ENCODE data around the gene PEX26. TPM values are rescaled to one million over a fixed set of nuclear protein-coding genes. Genes with fewer than 3 reads are reported as not detected.

Gene PEX26
- total and polyA plus RNA-seq, 9 of the 15 experiments (the other 6 are each of a cell fraction or from before 2014, with no cell fraction given), result 0.35 to 39.6 (median 17.4) TPM

DNA sequence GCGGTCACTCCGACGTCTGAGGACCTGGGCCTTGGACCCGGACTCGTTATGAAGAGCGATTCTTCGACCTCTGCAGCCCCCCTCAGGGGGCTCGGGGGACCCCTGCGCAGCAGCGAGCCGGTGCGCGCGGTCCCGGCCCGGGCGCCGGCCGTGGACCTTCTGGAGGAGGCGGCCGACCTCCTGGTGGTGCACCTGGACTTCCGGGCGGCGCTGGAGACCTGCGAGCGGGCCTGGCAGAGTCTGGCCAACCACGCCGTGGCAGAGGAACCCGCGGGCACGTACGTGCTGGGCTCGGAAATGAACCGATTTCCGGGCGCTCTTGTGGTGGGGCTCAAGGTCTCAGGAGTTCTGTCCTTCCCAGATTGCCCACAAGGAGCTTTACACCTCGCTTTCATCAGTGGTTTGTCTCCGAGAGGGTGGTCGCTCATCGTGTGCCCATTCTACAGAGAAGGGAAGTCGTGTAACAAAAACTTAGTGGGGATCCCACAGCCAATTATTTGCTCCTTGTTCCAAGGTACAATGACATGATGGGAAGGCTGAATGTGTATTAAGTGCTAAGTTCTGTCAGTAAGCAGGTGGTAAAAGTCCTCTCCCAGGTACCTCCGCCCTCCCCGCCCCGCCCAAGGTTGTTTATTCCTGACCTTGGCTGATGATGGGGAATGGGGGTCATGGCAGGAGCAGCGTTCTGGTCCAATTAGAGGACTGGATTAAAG lies 695 bp downstream of the PEX26 start (continued):
- TF ChIP-seq, protein P1, sequence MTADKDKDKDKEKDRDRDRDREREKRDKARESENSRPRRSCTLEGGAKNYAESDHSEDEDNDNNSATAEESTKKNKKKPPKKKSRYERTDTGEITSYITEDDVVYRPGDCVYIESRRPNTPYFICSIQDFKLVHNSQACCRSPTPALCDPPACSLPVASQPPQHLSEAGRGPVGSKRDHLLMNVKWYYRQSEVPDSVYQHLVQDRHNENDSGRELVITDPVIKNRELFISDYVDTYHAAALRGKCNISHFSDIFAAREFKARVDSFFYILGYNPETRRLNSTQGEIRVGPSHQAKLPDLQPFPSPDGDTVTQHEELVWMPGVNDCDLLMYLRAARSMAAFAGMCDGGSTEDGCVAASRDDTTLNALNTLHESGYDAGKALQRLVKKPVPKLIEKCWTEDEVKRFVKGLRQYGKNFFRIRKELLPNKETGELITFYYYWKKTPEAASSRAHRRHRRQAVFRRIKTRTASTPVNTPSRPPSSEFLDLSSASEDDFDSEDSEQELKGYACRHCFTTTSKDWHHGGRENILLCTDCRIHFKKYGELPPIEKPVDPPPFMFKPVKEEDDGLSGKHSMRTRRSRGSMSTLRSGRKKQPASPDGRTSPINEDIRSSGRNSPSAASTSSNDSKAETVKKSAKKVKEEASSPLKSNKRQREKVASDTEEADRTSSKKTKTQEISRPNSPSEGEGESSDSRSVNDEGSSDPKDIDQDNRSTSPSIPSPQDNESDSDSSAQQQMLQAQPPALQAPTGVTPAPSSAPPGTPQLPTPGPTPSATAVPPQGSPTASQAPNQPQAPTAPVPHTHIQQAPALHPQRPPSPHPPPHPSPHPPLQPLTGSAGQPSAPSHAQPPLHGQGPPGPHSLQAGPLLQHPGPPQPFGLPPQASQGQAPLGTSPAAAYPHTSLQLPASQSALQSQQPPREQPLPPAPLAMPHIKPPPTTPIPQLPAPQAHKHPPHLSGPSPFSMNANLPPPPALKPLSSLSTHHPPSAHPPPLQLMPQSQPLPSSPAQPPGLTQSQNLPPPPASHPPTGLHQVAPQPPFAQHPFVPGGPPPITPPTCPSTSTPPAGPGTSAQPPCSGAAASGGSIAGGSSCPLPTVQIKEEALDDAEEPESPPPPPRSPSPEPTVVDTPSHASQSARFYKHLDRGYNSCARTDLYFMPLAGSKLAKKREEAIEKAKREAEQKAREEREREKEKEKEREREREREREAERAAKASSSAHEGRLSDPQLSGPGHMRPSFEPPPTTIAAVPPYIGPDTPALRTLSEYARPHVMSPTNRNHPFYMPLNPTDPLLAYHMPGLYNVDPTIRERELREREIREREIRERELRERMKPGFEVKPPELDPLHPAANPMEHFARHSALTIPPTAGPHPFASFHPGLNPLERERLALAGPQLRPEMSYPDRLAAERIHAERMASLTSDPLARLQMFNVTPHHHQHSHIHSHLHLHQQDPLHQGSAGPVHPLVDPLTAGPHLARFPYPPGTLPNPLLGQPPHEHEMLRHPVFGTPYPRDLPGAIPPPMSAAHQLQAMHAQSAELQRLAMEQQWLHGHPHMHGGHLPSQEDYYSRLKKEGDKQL (CRISPR knock-in tag; IDR thresholded peaks at IDR 0.05; ENCODE audit: borderline replicate concordance), result no peak
- TF ChIP-seq MYC (IDR thresholded peaks at IDR 0.05; ENCODE audit: low read depth, low read length), result no peak
- TF ChIP-seq MYC (CRISPR knock-in tag; IDR thresholded peaks at IDR 0.05; ENCODE audit: borderline replicate concordance, low read depth), result 0 out of 2 replicates have a peak, but pooled peaks have one; percentile 4
- TF ChIP-seq, protein P2, sequence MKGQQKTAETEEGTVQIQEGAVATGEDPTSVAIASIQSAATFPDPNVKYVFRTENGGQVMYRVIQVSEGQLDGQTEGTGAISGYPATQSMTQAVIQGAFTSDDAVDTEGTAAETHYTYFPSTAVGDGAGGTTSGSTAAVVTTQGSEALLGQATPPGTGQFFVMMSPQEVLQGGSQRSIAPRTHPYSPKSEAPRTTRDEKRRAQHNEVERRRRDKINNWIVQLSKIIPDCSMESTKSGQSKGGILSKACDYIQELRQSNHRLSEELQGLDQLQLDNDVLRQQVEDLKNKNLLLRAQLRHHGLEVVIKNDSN (CRISPR knock-in tag; IDR thresholded peaks at IDR 0.05), result no peak
- TF ChIP-seq, protein P3, sequence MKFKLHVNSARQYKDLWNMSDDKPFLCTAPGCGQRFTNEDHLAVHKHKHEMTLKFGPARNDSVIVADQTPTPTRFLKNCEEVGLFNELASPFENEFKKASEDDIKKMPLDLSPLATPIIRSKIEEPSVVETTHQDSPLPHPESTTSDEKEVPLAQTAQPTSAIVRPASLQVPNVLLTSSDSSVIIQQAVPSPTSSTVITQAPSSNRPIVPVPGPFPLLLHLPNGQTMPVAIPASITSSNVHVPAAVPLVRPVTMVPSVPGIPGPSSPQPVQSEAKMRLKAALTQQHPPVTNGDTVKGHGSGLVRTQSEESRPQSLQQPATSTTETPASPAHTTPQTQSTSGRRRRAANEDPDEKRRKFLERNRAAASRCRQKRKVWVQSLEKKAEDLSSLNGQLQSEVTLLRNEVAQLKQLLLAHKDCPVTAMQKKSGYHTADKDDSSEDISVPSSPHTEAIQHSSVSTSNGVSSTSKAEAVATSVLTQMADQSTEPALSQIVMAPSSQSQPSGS (CRISPR knock-in tag; IDR thresholded peaks at IDR 0.05), result 0 out of 2 replicates have a peak, but pooled peaks have one; percentile 55
- TF ChIP-seq, protein P4, sequence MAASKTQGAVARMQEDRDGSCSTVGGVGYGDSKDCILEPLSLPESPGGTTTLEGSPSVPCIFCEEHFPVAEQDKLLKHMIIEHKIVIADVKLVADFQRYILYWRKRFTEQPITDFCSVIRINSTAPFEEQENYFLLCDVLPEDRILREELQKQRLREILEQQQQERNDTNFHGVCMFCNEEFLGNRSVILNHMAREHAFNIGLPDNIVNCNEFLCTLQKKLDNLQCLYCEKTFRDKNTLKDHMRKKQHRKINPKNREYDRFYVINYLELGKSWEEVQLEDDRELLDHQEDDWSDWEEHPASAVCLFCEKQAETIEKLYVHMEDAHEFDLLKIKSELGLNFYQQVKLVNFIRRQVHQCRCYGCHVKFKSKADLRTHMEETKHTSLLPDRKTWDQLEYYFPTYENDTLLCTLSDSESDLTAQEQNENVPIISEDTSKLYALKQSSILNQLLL (CRISPR knock-in tag; IDR thresholded peaks at IDR 0.05; ENCODE audit: borderline replicate concordance), result no peak
- TF ChIP-seq RBFOX2 (IDR thresholded peaks at IDR 0.05; ENCODE audit: low read depth, low read length), result peak; percentile 72
- TF ChIP-seq ZFX (CRISPR knock-in tag; IDR thresholded peaks at IDR 0.05), result no peak
- peak; percentile 41; the same call in 1 of the 2 replicates for TF ChIP-seq HNRNPL (IDR thresholded peaks at IDR 0.05; ENCODE audit: low read depth, low read length)
- TF ChIP-seq CBX2 (IDR thresholded peaks at IDR 0.05; ENCODE audit: insufficient read depth, low read length, poor library complexity, severe bottlenecking), result no peak
- no peak for TF ChIP-seq BRF1 (IDR thresholded peaks at IDR 0.05; ENCODE audit: borderline replicate concordance, extremely low read depth, insufficient read length)
- TF ChIP-seq CBFA2T2 (conservative IDR thresholded peaks at IDR 0.05), result no peak
- TF ChIP-seq NR3C1 (CRISPR knock-in tag; IDR thresholded peaks at IDR 0.05), result peak; percentile 61; the same call in 1 of the 2 replicates
- no peak for TF ChIP-seq CCAR2 (IDR thresholded peaks at IDR 0.05; ENCODE audit: low read depth, low read length)
- TF ChIP-seq CTCF (IDR thresholded peaks at IDR 0.05 in 2 of 3, conservative IDR thresholded peaks at IDR 0.05 in 1 of 3; ENCODE audit: insufficient read depth in 2 of 3, low read depth in 1 of 3, low read length in 3 of 3), result 0 out of 6 replicates have a peak, but pooled peaks of 1 of the 3 experiments have one; percentile 3
